Activated T-helper 1 cell treated with anti-CD3 and anti-CD28 coated beads, Interleukin-2, amount 50 U/mL, for 16 hours (primary cell): Measurements from ENCODE around the gene STK17A.
A peak's percentile ranks its signal among the peaks of the same experiment; 100 is the strongest.

Source experiments
- DNase-seq, 2 donors: peaks; one replicate each; pipeline ENCODE4 v3.0.0-alpha.2; 2020; ENCODE audit warnings: low read depth in 1 of 2, low spot score in 1 of 2

The STK17A gene

DNA sequence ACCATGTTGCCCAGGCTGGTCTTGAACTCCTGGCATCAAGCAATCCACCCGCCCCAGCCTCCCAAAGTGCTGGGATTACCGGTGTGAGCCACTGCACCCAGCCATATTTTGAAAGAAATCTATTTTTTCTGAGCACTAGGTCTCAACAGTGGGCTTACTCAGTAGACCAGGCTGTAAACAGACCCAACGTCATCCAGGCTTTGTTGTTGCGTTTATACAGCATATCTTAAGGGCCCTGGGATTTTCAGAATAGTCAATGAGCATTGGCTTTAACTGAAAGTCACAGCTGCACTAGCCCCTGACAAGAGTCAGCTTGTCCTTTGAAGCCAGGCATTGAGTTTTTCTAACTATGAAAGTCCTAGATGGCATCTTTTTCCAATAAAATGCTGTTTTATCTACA is 49.8 kb downstream of the STK17A start:
- no peak for DNase-seq

DNA sequence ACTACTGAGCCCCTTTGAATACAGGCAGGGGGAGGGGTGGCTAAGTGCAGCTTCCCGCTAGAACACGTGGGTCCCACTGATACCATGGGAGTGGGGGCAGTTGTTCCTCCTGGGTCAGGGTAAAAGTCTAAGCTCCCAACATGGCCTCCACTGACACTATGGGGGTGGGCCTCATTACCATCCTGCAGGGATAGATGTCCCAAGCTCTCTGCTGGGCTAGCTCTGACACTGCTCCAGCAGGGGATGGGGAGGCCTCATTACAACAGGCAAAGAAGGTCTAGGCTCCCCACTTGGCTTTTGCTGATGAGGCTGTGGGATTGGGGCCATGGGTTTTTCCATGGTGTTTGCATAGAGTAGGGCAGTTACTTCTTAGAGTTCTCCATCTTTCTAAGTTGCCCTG is 51.5 kb downstream of the STK17A start:
- DNase-seq = no peak

DNA sequence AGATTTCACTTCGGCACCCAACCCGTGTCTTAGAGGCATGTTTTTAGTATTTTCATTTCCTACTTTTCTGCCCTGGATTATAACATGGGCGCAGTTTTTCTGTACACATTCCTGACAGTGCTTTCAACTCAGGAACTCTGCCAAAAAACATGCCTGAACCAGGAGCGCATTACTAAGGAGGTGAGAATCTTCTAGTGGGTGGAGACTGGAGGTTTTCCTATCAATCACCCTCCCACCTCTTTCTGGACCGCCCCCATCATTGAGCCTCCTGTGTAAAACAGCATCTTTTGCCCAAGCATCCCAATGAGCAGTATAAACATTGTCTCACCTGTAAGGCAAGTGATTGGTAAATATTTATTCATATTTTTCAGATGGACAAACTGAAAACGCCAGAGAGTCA is 53.2 kb downstream of the STK17A start:
- DNase-seq = no peak

DNA sequence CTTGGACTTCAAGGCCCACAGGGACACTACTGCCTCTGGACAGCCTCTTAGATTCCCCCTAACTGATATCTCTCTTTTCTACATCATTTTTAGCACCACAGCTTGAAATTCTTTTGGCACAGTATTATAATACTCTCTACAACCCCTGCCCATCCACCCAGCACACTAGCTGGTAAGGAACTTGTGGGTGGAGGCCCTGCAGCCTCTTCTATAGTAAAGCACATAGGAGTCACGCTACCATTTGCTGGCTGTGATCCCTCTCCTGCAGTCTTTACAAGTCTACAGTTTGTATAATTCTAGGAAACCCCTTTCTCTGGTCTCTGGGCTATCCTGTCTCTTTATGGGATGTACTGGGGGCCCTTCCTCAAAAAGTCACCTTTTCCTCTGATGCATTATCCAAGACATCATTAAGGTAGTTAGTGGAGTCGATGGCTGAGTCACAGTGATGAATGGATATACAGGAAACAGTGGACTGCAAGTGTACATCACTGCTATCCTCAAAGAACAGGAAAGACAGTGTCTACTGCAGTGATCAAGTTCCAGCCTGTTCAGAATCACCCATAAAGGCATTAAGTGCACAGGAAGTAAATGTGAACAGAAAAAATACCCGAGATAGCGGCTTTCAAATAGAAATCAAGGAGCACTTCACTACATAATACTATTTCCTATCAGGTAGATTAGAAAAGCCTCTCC is 54.4 kb downstream of the STK17A start:
- no peak for DNase-seq

DNA sequence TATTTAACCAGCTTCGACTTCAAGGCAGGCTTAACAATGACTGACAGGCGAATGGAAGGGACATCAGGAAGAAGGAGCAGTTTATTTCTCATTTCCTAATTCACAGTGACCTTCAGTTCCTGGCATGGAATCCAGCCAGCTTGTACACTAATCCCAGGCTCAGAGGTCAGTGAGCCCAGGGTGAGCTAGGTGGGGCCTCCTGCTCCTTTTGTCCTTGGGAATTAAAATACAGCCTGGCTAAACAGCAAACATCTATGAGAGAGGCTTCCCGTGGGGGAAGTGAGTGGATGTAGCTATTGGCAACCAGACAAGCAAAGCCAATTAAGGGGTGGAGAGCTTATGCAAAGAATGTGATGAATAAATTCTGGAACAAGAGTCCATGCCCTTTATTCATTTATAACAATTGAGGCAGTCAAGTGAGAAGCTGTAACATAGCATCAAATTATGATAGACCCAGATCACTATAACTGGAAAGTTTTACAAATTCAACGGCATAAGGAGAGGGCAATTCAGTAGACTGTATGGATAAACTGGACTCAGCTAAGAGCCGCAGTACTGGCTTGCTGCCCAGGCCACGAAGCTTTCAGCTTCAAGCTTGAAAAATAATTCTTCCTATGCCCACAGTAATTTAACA is 57.1 kb downstream of the STK17A start:
- DNase-seq = no peak

DNA sequence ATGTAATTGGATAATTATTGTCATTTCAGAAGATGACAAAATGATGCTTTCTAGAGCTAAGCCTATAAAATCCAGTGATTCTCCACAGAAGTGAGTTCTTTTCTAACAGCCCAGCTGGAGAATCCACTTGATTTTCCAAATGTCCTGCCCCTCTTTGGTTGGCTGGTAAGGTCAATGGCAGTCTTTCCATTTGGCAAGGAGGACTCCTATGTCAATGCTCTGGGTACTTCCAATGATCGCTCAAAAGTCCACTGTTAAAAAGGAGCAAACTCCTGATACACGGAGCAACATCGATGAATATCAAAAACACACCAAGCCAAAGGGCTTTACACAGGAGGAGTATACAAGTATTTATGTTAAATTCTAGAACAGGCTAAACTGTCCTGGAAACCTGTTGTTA is 57.8 kb downstream of the STK17A start:
- DNase-seq = no peak

DNA sequence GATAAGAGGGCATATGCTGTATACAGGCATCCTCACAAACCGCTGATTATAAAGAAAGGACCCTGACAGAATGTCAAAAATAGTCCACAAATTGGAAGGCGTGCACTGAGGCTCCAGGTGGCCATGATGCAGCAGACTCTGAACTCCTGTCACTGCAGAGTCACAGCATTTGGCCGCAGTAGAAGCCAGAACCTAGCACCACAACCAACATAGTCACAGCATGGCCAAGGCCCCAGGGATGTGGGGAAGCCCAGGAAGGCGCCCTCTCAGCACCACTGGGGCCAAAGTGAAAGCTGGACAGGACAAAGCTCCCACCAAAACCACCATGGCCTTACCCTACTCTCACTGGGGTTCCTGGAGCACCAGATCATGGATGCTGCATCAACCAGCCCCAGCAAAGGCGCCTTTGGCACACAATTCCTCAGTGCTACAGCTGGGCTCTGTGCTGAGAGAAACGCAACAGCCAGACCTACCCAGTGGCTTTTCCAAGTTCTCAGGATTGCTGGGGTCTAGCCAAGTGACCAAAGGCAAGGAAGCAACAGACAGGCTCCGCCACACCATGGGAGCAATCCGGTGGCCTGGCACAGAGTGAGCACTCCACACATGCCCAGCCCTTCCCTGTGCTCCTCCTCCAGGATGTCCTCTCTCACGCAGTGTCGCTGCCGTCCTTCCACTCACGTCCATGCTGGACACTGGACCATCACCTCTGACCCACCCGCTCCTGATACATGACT is 60.2 kb downstream of the STK17A start:
- no peak for DNase-seq

DNA sequence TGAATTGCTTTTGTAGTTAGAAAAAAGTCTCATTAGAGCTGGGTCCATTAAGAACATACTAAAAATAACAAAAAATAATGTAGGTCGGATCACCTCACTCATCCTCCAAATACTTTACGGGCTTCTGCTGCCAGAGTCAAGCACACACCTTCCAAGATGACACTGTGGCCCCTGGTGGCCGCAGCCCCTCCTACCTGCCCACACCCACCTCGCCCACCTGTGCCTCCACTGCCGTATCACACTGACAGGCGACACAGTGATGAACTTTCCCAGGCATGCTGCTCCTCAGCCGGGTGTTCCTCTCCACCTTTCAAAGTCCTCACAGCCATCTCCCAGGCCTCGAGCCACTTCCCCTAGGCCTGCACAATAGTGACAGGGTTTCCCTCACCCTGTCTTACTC is 60.9 kb downstream of the STK17A start:
- DNase-seq = no peak

DNA sequence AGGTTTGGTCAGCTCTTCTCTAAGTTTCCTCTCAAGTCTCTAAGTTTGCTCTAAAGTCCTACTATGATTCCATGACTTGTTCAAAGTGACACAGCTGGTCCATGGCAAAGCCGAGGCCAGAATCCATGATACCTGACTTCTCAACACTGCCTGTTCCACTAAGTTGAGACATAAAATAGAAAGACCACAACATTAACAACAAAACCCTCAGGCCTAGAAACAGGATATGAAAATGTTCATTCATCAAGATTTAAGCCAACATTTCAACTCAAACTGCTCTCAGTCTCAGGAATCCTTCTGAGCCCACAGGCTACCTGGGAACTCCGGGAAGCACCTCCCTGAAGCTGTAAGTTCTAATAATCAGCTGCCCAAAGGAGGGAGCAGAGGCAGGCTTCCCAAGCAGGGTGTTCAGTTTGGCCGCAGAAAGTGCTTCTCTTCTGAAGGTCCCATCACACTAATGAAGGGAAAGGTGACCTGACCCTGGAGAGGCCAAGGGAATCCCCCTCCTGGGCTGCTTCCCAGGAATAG is 62.9 kb downstream of the STK17A start:
- DNase-seq = no peak

DNA sequence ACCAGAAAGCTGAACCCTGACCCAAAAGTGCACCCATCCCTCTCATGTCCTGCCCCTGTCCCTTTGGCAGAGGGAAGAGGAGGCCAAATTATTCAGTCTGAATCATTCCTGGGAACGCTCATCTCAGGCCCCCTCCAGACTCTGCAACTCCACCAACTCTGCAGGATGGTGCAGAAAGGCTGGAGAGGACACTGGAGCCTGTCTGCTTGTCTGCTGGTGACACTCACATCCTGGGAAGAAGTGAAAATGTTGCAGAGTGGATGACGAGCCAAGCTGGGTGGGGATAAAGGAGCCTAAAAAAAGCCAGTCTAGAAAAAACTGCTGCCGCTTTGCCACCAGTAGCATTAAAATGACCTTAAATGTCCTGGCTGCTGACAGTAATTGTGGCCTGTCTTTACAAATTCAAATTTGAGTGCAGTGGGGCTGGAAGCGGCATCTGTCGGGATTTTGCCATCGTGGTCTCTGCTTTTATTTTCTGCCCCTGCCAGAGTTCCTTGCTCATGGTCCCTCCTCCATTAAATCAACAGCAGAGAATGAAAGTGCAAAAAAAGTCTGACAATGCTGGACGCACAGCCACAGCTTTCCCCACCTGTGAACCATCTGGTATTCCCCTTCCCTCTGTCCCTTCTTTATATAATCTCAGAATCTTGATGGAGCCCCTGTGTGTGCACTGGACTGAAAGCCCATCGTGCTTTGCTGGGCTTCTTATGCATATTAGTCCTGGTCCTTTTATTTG is 63.9 kb downstream of the STK17A start:
- DNase-seq = no peak

DNA sequence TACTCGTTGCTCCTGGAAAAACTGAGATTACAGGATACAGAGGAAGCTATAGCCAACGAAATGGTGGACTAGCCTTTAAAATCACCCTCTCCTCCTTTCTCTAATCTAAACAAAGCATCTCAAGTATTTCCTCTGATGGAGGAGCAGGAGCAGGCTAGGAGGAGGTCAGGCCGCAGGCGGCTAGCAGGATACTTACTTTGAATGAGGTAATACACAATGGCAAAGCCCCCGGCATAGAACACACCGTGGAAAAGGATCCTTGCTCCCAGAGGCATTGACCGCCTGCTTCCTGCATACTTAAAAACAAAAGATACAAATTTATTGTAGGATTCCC is 64.4 kb downstream of the STK17A start:
- DNase-seq = no peak

DNA sequence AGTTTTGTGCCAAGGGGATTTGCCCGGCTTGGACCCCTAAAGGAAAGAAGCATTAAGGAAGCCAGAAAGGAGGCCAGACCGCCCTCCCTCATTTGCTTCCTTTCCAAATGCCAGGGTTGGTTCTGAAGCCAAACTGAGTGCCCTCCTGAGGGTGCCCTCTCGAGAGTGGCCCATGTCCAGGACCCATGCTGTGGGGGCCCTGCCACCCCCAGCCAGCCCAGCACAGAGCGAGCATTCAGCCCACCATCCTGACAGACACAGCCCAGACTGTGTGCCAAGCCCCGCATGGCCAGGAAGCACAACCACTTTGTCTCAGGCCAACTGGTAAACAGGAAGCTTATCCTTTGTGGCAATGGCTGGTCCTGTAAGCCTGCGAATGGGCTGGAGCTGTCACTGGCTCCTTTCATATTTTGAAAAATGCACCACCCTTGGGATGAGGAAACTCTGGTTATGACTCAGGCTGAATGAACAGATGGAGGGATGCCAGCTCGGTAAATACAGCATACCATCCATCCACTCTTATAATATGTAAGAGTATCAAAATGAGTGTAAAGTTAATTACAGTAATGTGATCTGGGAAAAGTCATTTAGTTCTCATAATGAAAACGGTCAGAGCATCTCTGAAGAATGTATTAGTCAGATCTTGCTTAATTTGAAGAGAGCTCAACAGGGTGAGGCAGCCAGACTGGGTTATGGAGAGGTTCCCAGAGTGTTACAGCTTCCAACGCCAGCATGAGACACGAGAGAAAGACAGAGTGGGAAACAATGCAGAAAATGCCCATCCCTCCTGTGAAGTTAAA is 65.0 kb downstream of the STK17A start:
- no peak for DNase-seq

DNA sequence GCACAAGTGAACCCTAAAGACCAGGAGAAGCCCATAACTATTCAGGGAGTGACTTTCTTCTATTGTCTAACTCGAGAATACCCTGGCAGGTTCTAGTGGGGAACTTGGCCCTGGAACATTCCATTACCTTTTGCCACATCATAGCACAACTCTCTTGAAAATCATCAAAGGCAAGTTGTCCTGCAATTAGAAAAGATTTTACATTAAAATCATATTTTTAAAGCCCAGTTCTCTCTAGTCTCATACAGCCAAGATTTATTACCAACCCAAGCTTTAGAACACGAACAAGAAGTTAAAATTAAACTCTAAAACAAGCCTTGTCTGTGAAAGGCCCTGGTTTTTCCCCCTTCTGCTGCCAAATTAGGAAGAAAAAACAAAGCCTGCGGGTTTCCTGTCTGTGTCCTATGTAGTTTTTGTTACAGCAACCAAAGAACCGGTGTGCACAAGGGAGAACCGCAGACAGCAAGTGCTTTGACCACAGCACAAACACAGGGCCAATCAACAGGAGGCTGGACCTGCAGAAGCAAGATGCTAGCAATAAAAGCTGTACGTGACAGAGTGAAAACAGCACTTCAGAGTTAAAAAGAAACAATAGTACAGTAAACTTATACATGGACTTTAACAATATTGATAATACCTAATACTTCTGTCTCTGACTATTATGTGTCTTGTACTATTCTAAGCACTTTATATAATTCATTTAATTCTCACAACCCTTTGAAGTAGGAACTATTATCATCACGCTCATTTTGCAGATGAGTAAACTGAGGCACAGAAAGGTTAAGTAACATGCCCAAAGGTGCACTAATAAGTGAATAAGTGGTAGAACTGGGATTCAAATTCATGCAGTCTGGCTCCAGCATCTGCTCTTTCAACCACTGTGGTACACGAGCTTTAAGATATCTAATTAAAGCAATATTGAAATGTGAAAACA is 65.8 kb downstream of the STK17A start:
- DNase-seq = peak; percentile 35 to 56

DNA sequence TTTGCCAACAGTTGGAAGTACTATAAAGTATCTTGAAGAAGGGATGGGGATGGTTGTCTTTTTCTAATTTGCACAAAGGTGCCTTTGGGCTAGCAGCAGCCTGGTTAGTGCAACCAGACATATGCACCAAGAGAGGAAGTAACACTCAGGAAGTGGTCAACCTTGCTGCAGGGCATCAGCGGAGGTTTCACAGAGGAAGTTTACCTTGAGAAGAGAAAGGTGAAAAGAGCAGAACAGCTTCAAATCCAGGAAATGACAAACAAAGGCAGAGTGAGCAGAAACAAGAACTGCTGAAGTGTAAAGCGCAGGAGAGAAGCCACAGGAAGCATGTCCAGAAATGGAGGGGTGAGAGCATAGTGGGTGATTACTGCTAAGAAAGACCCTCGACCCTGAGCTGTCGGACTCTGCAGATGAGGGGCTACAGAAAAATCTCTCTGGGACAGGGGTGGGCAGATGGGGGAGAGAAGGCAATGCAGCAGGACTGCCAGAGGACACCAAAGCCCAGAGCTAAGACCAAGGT is 66.9 kb downstream of the STK17A start:
- peak in 1 of 2 donors; percentile 45 for DNase-seq

DNA sequence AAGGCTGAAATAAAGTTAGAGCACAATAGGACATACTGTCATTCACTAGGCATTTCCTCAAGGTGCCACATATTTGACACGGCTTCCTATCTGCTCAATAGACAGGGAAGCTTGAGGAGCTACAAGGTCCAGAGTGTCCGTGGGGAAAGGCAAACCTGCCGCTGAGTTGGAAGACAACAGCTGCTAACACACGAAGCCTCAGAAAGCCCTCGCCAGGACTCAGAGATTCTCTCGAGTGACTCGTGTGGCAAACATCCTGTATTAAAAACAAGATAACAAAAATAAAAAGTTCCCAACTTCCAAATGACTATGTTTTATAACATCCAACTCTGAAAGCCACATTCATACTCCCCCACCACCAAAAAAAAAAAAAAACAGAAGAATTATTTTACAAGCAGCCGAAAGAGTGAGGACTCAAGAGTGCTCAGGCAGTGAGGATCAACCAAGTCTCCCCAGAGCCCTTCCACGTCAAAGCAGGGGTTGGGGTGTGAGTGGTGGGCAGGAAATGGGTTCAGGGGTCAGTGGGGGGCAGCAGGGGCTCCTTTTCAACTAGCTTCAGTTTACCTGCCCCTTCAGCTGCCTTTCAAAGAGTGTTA is 67.6 kb downstream of the STK17A start:
- no peak for DNase-seq

DNA sequence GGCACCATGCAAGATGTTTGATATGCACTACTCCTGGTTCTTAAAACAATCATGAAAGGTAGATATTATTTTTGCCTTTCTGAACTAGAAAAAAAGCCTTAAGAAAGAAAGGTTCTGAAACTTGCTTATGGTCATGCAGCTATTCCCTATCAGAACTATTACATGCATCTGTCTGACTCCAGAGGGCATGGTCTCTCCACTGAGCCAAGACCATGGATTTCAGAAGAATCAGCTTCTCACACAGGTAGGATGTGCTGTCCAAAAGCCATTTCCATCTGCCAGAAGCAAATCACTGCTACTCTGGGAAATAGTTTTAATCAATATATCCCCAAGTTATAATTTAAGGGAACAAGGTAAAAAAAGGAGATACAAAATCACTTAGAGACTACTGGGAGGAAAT is 69.5 kb downstream of the STK17A start:
- no peak for DNase-seq

DNA sequence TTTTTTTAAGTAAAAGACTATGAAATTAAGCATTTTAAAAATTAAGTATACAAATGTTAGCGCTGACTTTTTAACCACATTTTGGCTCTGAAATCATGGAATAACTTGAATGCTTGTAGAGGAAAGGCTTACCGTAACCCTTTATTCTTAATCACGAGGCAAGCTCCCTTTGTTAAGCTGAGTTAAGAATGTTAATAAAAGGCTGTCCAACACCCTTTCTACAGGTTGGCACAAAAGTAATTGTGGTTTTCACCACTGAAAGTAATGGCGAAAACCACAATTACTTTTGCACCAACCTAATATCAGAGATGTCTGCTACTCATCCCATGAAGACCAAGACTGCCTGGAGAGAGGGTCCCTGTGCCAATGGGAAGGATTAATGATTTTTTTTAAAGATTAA is 70.6 kb downstream of the STK17A start:
- no peak for DNase-seq

DNA sequence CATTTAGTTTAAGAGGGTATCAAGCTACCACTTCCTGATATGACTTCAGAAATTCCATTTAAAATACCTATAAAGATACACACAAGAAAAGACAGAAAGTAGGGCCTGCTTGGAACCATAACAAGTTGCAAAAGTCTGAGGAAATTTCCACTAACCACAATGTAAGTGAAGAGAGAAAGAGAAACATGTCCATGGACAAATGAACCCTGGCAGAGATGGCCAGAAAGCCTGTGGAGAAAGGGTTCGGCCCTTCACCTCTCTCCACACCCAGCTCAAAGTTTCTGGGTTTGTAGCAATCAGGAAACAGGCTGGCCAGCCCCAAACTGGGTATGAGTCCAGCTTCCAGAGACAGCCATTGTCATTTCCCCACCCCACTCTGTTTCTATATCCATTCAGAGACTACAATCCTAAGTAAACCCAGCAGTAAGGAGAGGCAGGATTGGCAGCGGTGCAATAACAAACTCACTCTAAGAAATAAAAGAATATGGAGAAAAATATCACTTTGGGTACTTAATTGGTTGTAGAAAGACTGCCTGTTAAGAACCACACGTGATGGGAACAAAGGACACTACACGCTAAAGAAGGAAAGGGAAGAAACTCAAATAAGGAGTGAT is 71.1 kb downstream of the STK17A start:
- DNase-seq = no peak

DNA sequence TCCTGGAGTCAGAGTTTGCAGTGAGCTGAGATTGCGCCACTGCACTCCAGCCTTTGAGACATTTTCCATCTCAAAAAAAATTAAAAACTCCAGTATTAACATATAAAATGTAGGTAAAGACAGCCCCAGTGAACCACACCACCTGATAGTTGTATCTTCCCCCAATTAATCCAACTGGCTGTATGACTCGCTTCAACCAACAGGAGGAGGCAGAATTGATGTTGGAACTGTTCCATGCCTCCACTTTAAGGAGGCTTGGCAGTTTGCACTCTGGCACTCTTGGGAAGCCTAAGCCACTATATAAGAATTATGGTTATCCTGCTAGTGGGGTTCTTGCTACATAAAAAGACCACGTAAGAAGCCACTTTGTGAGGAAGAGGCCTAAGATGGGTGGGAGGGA is 72.7 kb downstream of the STK17A start:
- no peak for DNase-seq
